ENCODE data around the gene KCNQ1OT1.

The KCNQ1OT1 gene

DNA sequence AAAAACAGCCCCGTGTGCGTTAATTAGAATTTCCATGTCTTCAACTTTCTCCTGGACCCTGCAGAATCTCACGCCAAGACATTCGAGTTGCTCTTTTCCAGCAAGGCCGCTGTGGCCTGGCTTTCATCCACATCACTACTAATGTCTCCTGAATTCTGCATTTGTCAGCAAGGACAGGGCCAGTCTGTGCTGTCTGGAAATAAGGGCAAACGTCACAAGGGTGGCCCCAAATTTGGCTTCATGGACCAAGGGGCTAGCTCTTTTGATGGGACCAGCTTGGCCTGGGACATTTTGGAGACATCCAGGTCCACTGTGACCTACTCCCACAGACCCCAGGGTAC lies 33.4 kb downstream of the KCNQ1OT1 start:
- no peak for DNase-seq

- DNase-seq: no peak
Measured at GRCh38 chr11:2665526-2666400, 34.0 kb downstream of the KCNQ1OT1 start.

- no peak for DNase-seq
Measured at GRCh38 chr11:2664791-2665525, 34.8 kb downstream of the KCNQ1OT1 start.

- no peak for DNase-seq
Measured at GRCh38 chr11:2664376-2664775, 35.4 kb downstream of the KCNQ1OT1 start.

DNA sequence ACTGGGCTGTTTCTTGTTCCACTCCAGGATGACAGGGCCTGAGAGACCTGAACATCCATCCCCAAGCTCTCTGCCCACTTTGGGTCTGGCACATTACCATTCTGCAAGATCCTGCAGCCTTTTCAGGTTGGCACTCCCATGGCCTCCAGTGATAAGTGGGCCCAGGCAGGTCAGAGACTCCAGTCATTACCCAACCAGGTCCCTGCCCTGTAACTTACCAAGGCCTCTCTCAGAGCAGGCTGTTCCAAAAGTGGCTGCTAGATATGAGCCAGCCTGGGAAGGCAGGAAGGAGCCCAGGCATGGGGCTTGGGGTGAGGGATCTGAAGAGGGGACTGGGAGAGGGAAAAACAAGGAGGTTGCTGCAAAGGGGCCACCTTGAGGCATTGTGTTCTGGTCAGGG lies 35.9 kb downstream of the KCNQ1OT1 start:
- DNase-seq: no peak

DNA sequence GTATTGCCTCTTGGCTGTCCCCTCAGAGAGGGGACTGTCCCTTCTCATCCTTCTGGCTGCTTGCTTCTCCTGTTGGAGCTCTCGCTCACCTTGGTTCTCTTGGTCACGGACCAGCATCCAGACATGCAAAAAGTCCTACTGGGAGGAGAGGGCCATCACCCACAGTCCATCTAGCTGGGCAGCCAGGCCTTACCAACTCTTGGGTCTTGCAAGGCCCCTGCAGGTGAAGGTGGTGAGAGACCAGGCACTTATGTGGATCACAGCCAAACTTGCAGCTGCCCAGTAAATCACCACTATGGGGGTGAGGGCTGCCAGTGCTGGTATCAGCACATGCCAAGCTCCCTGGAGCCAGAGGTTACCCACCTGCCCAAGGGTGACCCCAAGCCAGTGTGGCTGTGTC lies 36.3 kb downstream of the KCNQ1OT1 start:
- DNase-seq: no peak

GRCh38 chr11:2662430-2663299 lies 37.1 kb downstream of the KCNQ1OT1 start:
- DNase-seq: no peak

DNA sequence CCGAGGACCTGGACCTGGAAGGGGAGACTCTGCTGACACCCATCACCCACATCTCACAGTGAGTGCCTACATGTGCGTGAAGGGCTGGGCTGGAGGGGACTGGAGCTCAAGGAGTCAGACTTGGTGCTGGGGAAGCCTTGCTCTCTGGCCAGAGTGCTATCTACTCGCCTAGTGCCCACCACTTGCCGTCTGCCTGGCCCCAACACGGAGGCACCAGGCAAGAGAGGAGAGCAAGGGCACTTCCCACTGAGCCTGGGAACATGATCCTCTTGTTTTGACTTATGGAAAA lies 37.8 kb downstream of the KCNQ1OT1 start:
- DNase-seq: no peak

- no peak for DNase-seq
Measured at GRCh38 chr11:2661173-2662023, 38.4 kb downstream of the KCNQ1OT1 start.

DNA sequence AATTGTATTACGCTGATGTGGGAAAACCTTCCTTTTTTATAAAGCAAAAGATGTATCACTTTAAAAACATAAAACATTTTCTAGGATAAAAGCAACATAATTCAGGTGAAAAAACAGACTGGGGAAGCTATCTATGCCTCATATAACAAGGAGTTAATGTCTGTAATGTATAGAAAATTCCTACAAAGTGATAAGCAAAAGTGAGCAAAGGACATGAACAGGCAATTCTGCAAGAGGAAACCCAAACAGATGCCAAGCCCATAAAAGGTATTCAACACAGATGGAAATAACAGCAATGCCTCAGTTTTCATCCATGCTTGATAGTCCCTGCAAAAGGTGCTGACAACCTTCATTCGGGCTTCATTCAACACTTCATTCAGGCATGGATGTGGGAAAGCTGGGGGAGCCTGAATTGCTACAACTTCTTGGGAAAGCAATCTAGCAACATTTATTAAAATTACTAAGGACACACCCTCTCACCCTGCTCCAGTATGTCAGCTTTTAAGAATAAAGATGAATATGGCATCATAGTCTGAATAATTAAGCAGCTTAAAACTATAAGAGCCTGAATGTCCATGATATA lies 39.3 kb downstream of the KCNQ1OT1 start:
- no peak for DNase-seq

DNA sequence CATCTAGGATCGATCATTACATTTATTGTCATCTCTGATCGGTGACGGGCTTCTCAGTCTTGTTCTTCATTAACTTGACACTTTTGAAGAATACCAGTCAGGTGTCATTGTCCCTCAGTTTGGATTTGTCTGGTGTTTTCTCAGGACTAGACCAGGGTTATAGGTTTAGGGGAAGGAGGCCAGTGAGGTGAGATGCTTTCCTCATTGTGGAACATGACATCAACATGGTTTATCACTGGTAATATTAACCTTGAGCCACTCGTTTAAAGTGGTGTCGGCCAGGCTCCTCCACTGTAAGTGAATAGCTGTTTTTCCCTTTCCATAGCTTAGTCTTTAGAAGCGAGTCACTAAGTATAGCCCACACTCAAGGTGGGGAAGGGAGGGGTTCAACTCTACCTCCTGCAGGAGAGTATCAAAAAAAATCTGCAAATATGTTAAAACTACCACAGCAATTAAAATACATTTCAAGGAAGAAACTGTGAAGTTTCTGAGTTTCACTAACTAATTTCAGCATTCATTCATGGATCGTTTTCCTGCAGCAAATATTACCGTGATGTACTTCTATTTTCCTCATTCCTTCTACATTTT lies 42.0 kb downstream of the KCNQ1OT1 start:
- DNase-seq: no peak

GRCh38 chr11:2656859-2657258 lies 42.9 kb downstream of the KCNQ1OT1 start:
- DNase-seq: no peak

DNA sequence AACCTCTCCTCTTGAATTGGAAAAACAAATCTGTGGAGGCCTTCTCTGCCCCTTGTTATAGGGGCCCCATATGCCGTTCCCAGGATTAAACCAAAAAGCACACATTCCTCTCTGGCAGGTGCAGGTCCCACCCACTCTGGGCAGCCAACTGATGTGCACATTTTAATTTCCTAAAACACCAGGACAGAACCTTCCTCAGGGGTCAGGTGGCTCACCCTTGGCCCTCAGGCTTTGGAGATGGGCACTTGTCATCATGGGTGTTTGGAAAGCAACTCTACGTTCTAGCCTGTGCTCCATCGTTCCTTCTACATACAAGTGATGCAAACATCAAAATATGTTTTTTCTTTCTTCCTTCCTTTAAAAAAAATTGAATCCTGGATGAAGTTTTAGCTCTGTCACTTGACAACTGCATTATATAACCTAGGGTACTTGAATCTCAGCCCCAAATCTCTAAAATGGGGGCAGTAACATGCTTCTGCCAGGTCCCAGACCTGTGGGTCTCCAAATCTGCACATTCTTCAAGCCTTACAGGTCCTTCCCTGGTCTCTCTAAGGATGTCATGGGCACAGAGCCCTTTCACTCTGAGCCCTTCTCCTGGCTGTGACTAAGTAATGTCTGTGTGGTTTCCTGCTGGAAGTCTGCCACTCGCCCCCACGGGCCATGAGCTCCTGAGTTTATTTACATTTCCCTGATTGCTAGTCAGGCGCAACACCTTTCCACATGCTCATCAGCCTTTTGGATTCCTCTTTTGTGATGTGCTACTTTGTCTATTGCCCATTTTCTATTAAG lies 43.8 kb downstream of the KCNQ1OT1 start:
- DNase-seq: peak in 1 of 2 experiments; percentile 15

DNA sequence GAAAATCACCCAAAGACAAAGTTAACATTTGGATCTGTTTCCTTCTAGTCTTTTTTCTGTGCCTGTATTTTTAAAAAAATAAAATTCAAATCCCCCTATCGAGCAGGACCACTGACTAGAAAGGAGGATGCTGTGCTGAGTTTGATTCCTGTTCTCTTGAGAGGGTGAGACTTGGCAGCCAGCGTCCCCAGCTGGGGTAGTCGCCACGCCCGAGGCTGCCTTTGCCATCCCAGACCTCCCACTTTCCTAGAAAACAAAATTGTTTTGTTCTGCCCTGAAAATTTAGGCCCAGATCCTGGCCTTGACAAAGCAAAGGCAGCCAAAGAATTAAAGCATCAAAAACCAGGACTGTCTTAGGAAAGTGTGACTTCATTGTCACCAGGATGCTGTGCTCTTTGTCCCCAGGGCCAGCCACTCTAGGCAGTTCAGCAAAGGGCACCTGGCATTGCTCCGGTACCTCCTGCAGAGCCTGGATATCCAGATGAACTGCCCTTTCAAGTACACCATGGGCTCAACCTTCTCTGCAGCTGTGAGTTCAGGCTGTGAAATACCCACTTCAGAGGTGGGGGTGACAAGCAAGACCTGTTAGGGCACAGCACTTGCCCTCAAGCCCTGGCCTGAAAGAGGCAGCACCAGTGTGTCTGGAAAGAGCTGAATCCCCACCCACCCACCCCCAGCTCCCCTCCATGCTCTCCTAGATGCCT lies 44.6 kb downstream of the KCNQ1OT1 start:
- no peak for DNase-seq

GRCh38 chr11:2653930-2654739 lies 45.7 kb downstream of the KCNQ1OT1 start:
- DNase-seq: peak; percentile 93 to 94

DNA sequence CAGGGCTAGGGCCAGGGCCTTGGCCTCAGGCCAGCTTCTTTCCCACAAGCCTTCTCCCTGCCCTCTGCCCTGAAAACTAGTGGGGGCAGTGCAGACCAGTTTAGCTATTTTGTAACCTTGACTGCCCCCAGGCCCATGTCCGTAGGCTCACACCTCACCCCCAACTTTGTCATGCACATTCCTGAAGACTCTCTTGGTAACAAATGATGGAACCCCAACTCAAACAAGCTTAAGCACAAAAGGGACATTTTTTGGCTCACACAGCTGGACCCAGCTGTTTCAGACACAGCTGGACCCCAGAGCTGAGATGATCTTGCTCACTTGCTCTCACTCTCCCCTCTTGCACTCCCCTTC lies 46.6 kb downstream of the KCNQ1OT1 start:
- no peak for DNase-seq

DNA sequence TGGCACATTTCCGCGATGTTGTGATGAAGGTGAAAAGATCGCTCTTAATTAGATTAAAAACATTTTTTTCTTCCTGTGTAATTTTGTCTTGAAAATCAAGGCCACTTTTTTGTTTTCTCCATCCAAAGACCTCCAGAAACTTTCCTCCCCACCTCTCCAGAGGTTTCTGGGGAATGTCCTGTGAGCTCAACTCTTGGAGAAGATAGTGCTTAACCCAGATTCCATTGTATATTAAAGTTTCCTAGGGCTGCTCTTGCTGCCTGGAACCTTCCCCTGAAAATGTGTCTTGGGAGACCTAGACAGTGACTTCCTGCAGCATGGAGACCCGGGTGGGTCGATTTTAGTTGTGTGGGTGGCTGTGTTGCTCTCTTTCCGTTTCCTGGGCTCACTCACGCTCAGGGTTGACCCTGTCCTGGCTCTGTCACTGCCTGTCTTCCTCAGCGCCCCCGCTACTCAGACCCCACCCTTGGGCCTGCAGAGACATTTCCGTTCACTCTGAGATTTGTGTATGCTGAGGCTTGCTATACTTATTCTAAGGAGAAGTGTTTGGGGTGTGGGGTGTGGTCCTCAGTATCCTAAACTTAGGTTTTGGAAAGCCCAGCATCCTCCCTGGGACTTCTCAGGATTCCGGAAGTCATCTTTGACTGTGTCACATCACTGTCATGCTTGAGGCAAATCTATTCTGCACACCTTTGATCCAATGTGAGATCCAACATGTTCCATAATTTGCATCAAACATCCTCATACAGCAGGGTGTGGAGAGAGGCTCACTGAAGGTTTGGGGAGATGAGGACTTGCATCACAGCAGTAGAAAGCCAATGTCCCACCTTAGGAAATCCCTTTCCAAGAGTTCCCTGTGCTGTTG lies 47.2 kb downstream of the KCNQ1OT1 start:
- DNase-seq: no peak

DNA sequence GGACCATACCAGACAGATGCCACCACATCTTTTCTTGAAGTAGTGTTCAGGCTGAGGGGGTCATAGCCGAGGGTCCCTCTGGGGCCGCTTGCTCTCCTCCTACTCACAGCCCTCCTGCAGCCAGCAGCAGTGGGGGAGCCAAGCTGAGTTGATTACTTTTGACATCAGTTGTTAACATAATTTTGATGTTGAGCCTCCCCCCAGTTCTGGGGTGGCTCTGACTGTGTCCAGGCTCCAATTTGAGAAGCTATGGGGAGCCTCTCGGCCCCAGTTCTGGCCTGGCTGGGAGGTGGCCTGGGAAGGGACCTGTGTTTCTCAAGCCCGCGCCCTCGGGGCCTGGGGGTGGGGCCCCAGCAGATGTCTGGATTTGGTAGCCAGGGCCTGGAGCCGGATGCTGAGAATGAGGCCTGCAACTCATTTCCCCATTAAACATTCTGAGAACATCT lies 47.9 kb downstream of the KCNQ1OT1 start:
- DNase-seq: no peak

All from NCI-H524 (cell line).